NK-92 (cell line): ENCODE results near the gene TEX26.

Source experiments
- DNase-seq: peaks from one replicate; lab custom pipeline; 2025; ENCODE audit not compliant: unreplicated experiment; lab: John Stamatoyannopoulos, UW

Gene TEX26

DNA sequence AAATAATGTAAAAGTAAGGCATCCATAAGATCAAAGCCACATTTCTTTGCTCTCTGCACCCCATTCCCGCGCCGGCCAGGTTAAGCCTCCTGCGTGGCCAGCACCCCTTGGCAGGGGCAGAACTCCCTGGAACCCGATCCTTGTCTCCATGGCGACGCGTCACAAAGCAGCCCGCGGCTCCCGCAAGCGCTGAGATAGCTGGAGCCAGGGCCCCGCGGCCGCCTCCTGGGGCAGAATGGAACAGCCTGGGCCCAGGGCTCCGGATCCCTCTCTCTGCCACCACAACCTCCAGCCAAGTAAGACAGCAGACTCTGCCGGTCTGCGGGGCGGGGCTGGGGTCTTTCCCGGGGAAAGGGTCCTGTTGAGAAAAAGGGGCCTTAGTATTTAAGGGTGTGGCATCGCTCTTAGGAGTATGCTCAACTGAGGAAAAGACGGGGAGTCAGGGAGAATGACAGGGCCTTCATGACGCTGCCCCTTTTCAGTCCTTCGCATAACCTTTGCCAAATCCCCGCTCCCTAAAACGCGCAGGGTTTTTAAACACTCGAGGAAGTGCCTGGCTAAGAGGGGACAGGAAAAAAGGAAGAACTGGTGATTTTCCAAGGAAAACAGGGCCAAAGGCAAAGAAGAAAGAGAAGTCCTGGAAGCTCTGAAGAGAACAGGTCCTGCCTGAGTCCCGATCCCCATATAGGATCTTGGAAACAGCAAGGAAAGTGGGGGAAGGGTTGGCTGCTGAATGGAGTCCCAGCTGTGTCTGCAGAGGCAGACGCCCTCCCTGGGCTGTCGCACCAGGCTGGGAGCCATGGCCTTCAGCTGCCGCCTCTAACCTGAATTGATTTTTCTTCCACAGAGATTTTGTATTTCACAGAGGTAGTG is at the start of gene TEX26:
Gene TEX26 (plus strand): TSS at position 176 of the 873 bp plus-strand sequence. CDS start 60 bp downstream, at position 236.
- DNase-seq = no peak

GRCh38 chr13:30882996-30883766 is 49.3 kb upstream of the TEX26 start:
- DNase-seq = no peak

GRCh38 chr13:30884543-30884942 is 47.9 kb upstream of the TEX26 start:
- no peak for DNase-seq

DNA sequence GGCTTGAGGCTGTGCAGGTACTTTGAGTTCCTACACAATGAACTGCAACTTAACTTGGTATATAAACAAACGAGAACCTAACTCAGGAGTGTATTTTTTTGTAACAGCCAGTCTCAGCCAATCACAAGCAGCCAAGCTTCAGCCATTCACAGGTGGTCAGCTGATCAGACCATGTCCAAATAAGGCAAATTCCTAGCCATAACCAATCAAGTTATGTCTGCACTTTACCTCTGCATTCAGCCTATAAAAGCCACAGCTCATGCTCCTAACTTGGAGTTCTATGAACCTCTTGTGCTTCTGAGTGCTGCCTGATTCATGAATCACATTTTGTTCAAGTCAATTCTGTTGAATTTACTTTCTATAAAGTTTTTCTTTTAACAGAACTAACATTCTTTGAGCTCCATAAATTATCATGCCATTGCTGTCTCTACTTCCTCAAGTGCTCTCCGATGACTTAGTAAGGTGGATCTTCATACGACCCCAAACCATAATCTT is 43.2 kb upstream of the TEX26 start:
- DNase-seq = no peak

GRCh38 chr13:30892966-30893365 is 39.5 kb upstream of the TEX26 start:
- DNase-seq = no peak

DNA sequence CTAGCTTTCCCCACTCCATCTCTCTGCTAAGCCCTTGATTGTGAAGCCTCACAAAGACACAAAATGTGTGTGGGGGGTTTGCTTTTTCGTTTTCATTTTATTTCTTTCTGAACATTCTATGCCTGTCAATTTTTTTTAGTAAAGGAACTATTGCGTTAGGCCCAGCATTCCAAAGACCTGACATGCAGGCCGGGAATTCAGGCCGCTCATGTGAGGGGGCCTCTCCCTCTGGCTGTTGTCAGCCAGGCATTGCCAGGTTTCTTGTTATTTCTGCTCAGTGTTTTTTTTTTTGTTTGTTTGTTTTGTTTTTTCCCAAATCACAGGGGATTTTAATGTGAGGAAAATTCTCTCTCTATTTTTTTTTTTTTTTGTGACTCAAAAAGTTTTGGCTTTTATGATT is 36.7 kb upstream of the TEX26 start:
- DNase-seq = no peak

DNA sequence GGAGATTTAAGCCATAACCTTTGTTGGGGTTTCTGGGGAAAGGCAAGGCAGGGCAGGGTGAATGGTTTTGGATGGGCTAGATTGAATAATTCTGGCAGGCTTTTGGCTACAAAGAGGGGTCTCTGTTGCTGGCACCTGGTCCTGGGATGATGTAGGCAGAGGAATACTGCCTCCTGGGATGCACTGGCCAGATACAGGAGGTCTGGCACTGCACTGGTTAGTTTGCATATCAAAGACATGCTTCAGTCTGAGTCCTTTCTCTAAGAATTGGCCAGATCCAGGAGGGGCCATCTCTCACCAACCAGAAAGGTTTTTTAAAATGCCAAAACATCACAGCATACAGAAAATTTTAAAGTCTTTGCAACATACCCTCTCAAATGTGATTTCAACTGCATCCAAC is 34.4 kb upstream of the TEX26 start:
- no peak for DNase-seq

DNA sequence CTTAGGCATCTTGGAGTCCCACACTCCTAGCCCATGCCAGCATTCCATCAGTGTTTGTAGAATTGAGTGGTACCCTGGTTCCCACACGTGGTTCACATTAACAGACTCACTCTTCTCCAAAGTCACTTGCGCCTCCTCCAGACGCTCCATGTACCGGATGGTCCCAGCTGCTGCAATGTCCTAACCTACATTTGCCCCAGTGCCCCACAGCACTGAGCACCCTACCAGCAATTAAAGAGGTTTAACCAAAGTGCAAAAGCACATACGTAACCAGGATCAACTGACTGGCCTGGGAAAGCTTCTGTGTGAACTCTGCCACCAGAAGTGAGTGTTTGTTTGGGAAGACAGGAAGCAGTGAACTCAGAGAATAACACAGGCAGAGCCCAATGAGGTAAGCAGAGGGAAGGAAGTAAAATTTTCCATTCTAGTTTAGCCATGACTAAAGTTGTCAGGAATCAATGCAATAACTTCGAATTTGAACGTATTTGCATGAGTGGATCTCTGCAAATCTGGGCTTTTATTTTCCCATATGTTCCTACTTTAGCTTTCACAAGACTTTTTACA is 33.7 kb upstream of the TEX26 start:
- no peak for DNase-seq

GRCh38 chr13:30900436-30900835 is 32.0 kb upstream of the TEX26 start:
- DNase-seq = no peak

- DNase-seq = no peak
These were observed 31.3 kb upstream of the TEX26 start for GRCh38 chr13:30900952-30901749.

DNA sequence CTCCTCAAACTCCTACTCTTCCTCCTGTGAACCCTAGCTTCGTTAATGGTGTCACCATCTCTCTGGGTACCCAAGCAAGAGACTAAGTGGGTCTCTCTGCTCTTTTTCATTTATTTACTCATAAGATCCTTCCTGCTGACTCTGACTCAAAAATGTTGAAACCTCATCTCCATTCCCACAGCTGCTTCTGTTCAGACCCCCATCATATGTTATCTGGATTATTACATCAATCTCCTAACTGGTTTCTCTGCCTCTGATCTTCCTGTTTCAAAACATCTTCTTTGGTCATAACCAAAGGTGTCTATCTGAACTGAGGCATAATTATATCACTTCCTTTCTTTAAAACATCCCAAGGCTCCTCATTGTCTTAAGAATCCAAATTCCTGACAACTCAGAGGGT is 28.4 kb upstream of the TEX26 start:
- DNase-seq = no peak

- no peak for DNase-seq
These were observed 26.5 kb upstream of the TEX26 start, which contains the start of gene MEDAG for GRCh38 chr13:30905932-30906383. Gene MEDAG (plus strand): TSS chr13:30906271. CDS start chr13:30906516, 245 bp downstream.

DNA sequence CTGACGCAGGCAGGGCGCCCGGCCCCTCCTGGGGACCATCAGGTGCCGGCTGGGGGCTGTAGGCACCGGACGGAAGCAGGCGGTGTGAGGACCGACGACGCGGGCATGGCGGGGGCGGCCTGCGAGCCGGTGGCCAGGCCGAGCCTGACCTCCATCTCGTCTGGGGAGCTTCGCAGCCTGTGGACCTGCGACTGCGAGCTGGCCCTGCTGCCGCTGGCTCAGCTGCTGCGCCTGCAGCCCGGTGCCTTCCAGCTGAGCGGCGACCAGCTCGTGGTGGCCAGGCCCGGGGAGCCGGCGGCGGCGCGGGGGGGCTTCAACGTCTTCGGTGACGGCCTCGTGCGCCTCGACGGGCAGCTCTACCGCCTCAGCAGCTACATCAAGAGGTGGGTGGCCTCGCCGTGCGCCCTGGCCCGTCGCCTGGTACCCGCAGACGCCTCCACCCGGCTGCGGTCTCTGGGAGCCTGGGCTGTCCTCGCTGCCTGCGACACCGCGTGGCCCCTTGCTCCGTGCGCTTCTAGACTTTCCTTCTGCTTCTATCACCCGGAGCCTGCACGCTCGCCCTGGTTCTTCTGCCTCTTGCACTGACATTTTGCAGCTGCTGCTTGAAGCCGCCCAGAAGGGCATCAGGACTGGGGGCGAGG is 25.9 kb upstream of the TEX26 start:
- no peak for DNase-seq

DNA sequence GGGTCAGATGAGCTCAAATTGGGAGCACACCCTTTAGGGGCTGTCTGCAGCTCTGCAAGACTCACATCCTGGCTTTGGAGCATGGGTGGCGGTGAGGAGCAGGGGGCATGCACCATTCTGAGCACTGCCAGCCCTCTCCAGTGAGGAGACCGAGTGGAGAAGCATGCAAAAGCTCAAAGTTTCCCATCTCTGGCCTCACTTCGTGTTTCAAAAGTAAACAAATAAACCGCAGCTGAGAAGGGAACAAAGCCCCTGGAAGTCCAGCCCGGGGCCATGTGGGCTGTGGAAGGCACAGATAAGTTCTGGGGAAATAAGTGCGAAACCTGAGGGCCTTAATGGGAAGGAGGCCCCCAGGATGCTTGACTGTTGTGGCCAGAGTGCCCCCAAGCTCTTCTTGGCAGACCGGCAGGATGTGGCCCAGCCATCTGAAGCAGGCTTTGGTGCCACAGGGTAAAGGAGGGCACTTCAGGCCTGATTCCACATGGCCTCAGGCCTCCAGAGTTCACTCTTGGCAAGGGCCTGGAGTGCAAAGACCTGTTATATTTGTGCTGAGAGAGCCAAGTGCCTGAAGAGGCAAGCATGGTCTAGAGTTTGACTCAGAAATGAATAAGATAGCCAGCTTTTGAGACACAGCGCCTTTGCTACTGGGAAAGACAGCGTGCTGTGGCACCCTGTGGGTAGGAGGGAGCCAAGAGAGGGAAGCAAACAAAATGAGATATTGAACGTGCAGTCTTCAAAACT is 25.2 kb upstream of the TEX26 start:
- DNase-seq = no peak

GRCh38 chr13:30908416-30908980 is 24.0 kb upstream of the TEX26 start:
- DNase-seq = no peak

- DNase-seq = no peak
These were observed 21.8 kb upstream of the TEX26 start for GRCh38 chr13:30910676-30911075.

- no peak for DNase-seq
These were observed 16.5 kb upstream of the TEX26 start for GRCh38 chr13:30915691-30916541.

GRCh38 chr13:30916991-30917390 is 15.5 kb upstream of the TEX26 start:
- no peak for DNase-seq
